Esophagus squamous epithelium (tissue), 4 donors: ENCODE results near the gene TBCD.

Source experiments
- CTCF ChIP-seq, 6 experiments: fragments of 450-650 bp in 4 of 6; fragments of 200-600 bp in 2 of 6; sonication (generic) in 2 of 6; IDR thresholded peaks; one replicate each; pipeline ENCODE4 v1.5.1; 2016 to 2019; ENCODE audit warnings: antibody characterized with exemption in 6 of 6, mild to moderate bottlenecking in 4 of 6, moderate library complexity in 4 of 6
- POLR2A ChIP-seq, 4 donors: fragments of 450-650 bp; IDR thresholded peaks; one replicate each; pipeline ENCODE4 v1.6.1; 2017; ENCODE audit warnings: antibody characterized with exemption in 4 of 4, mild to moderate bottlenecking in 4 of 4, moderate library complexity in 3 of 4

GRCh38 chr17:82856361-82856760 is 104.5 kb downstream of the TBCD start:
- TF ChIP-seq POLR2A (IDR thresholded peaks at IDR 0.05) (no peak), CTCF (IDR thresholded peaks at IDR 0.05) (no peak)
